ENCODE measurements around the gene TSPAN17. TPM values are rescaled to one million over a fixed set of nuclear protein-coding genes. Genes with fewer than 3 reads are reported as not detected.

Gene TSPAN17
- total and polyA plus RNA-seq, 2 experiments from 2014 or later = 11.7 to 52.1 TPM

DNA sequence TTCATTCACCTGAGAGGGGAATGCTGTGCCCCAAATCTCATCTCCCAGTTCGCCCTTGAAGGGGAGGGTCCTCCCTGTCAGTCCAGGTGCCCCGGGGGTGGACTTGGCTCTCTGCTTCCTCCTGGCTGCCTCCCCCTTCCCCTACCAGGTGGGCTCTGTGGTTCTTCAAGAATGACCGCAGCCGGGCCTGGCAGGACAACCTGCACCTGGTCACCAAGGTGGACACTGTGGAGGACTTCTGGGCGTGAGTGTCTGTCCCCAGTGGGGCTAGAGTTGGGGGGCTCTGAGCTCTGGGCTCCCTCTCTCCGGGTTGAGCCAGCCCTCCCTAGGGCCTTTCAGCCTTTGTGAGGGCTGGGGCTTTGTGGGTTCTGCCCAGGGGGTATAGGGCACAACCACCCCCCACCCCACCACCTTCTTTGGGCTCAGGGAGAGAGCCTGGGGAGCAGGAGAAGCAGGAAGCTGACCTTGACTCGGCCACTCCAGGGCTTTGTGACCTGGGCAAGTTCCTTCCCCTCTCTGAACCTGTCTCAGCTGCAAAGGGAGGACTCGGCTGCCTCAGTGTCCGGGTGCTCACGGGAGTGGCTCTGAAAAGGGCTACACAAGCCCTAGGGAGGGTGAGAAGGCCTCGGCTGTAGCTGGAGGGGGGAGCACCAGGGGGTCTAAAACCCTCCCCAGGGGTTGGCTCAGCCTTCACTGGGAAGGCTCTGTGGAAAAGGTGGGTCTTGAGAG is 3.6 kb upstream of the TSPAN17 start:
- Mint-ChIP-seq H3K36me3 (ENCODE audit: low read depth) (no peaks in the 10 kb centered on the region), H3K4me3 (no peak overlapping the region), H3K27me3 (ENCODE audit: insufficient read depth, low read depth, poor library complexity) (peaks cover 10% of the 10 kb centered on the region), H3K27ac (no peak overlapping the region), H3K9me3 (no peaks in the 10 kb centered on the region; the same call in 2 of the 3 replicates), H3K4me1 (peaks cover 33% of the 10 kb centered on the region)
- TF ChIP-seq EZH2 (IDR thresholded peaks at IDR 0.05; ENCODE audit: low read depth, unreplicated experiment) (no peak), NANOG (IDR thresholded peaks at IDR 0.05; ENCODE audit: borderline replicate concordance) (no peak), STAT1 (IDR thresholded peaks at IDR 0.05; ENCODE audit: unreplicated experiment) (no peak), ZNF462 (CRISPR knock-in tag; IDR thresholded peaks at IDR 0.05) (no peak), ZNF331 (CRISPR knock-in tag; IDR thresholded peaks at IDR 0.05; ENCODE audit: low read depth) (no peak), REST (IDR thresholded peaks at IDR 0.05; ENCODE audit: unreplicated experiment) (no peak), EZH2phosphoT487 (IDR thresholded peaks at IDR 0.05; ENCODE audit: unreplicated experiment) (no peak), CTCF (conservative IDR thresholded peaks at IDR 0.05; ENCODE audit: low read depth in 2 of 2) (no peak), POLR2AphosphoS5 (IDR thresholded peaks at IDR 0.05; ENCODE audit: low read depth) (no peak), JUNB (IDR thresholded peaks at IDR 0.05; ENCODE audit: unreplicated experiment) (no peak), ZNF114 (CRISPR knock-in tag; IDR thresholded peaks at IDR 0.05) (no peak), CREB1 (CRISPR knock-in tag; IDR thresholded peaks at IDR 0.05; ENCODE audit: low read depth) (no peak)
- TF ChIP-seq, protein P1, sequence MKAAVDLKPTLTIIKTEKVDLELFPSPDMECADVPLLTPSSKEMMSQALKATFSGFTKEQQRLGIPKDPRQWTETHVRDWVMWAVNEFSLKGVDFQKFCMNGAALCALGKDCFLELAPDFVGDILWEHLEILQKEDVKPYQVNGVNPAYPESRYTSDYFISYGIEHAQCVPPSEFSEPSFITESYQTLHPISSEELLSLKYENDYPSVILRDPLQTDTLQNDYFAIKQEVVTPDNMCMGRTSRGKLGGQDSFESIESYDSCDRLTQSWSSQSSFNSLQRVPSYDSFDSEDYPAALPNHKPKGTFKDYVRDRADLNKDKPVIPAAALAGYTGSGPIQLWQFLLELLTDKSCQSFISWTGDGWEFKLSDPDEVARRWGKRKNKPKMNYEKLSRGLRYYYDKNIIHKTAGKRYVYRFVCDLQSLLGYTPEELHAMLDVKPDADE (IDR thresholded peaks at IDR 0.05) = no peak
- Histone ChIP-seq H3K79me2 (replicated peaks; ENCODE audit: insufficient read depth) (peaks cover 4% of the 10 kb centered on the region), H3K4me2 (no peak overlapping the region), H3K4me1 (ENCODE audit: insufficient read depth) (peaks cover 10% of the 10 kb centered on the region), H3K9me2 (ENCODE audit: insufficient read depth) (no peaks in the 10 kb centered on the region), H3K27me3 (ENCODE audit: insufficient read depth) (no peaks in the 10 kb centered on the region), H3K36me3 (ENCODE audit: insufficient read depth) (no peaks in the 10 kb centered on the region), H2AFZ (0 out of 2 replicates have a peak overlapping the region, but pooled peaks have one; percentile 59), H4K20me1 (replicated peaks; ENCODE audit: insufficient read depth) (no peaks in the 10 kb centered on the region), H3F3A (replicated peaks; ENCODE audit: low read depth) (0 out of 2 replicates have a peak, but pooled peaks cover 5% of the 10 kb centered on the region), H3K27ac (ENCODE audit: low read depth) (no peak overlapping the region), H3K4me3 (no peak overlapping the region)
- ATAC-seq (no peak), DNase-seq (ENCODE audit: low spot score) (no peak)
